GM23248 (cell line): ENCODE measurements around the gene C13orf42. TPM values are rescaled to one million over a fixed set of nuclear protein-coding genes. Genes with fewer than 3 reads are reported as not detected.

ENCODE experiments used
- DNase-seq: peaks from one replicate; pipeline ENCODE4 v3.0.0-alpha.2; 2015
- H2AFZ ChIP-seq: fragments of 200-600 bp; sonication (generic); 2 replicates; pipeline ENCODE4 v1.6.1; 2016; ENCODE audit warnings: antibody characterized with exemption
- H3F3A ChIP-seq: fragments of 200-600 bp; sonication (generic); 2 replicates; pipeline ENCODE4 v1.6.1; 2016; ENCODE audit warnings: mild to moderate bottlenecking, antibody characterized with exemption, mixed run types; ENCODE audit not compliant: insufficient read depth
- H3K27ac ChIP-seq: fragments of 200-600 bp; sonication (generic); 2 replicates; pipeline ENCODE4 v1.5.1; 2016; ENCODE audit warnings: mild to moderate bottlenecking
- H3K27me3 ChIP-seq: fragments of 200-600 bp; sonication (generic); replicated peaks from 2 replicates; pipeline ENCODE4 v1.6.1; 2016; ENCODE audit warnings: mild to moderate bottlenecking; ENCODE audit not compliant: insufficient read depth
- H3K36me3 ChIP-seq: fragments of 200-600 bp; sonication (generic); 2 replicates; pipeline ENCODE4 v1.6.1; 2016; ENCODE audit warnings: low read depth, mild to moderate bottlenecking
- H3K4me1 ChIP-seq: fragments of 200-600 bp; sonication (generic); 2 replicates; pipeline ENCODE4 v1.6.1; 2016; ENCODE audit warnings: mild to moderate bottlenecking; ENCODE audit not compliant: insufficient read depth
- H3K4me2 ChIP-seq: fragments of 200-600 bp; sonication (generic); one replicate; pipeline ENCODE4 v1.6.1; 2016; ENCODE audit warnings: mild to moderate bottlenecking; ENCODE audit not compliant: unreplicated experiment
- H3K4me3 ChIP-seq: fragments of 200-600 bp; sonication (generic); 2 replicates; pipeline ENCODE4 v1.5.1; 2016; ENCODE audit warnings: mild to moderate bottlenecking
- H3K79me2 ChIP-seq: fragments of 200-600 bp; sonication (generic); 2 replicates; pipeline ENCODE4 v1.6.1; 2016; ENCODE audit warnings: mild to moderate bottlenecking; ENCODE audit not compliant: insufficient read depth
- H3K9ac ChIP-seq: fragments of 200-600 bp; sonication (generic); 2 replicates; pipeline ENCODE4 v1.6.1; 2016; ENCODE audit warnings: mild to moderate bottlenecking
- H3K9me2 ChIP-seq: fragments of 200-600 bp; sonication (generic); 2 replicates; pipeline ENCODE4 v1.6.1; 2016; ENCODE audit warnings: mixed run types, mild to moderate bottlenecking, moderate library complexity; ENCODE audit not compliant: insufficient read depth
- H3K9me3 ChIP-seq: fragments of 200-600 bp; sonication (generic); one replicate; pipeline ENCODE4 v1.6.1; 2017; ENCODE audit warnings: low read depth
- H4K20me1 ChIP-seq: fragments of 200-600 bp; sonication (generic); 2 replicates; pipeline ENCODE4 v1.6.0; 2016; ENCODE audit not compliant: insufficient read depth
- EZH2 ChIP-seq: fragments of 200-600 bp; sonication (generic); IDR thresholded peaks from 2 replicates; pipeline ENCODE4 v1.6.1; 2018; ENCODE audit warnings: antibody characterized with exemption, mild to moderate bottlenecking; ENCODE audit not compliant: insufficient read depth, poor library complexity, severe bottlenecking
- EZH2phosphoT487 ChIP-seq: fragments of 200-600 bp; sonication (generic); IDR thresholded peaks from 2 replicates; pipeline ENCODE4 v1.6.1; 2018; ENCODE audit warnings: antibody characterized with exemption, moderate library complexity, mild to moderate bottlenecking, low read depth; ENCODE audit not compliant: insufficient read depth
- WGBS, 2 experiments: methylation state at CpG; one replicate each; pipeline ENCODE4 v1.1.6; 2015 to 2017; ENCODE audit warnings: low lambda C conversion rate in 2 of 2, low coverage in 1 of 2; ENCODE audit errors: missing lambda C conversion rate in 2 of 2; 5-methylcytosine and 5-hydroxymethylcytosine counted together
- in situ Hi-C: fragments of 300-500 bp; cut with MboI; formaldehyde crosslinking; loops from 2 replicates; pipeline ENCODE4 v1.15.0; 2020
- polyA plus RNA-seq: library from polyadenylated mRNA; unstranded; fragments of >200 nt; fragmentation: Nextera tagmentation; extraction: Ambion mirVana; gene quantifications from 2 replicates; pipeline ENCODE4 v1.2.1, GENCODE V29; 2016
- total RNA-seq: library from RNA; depleted of rRNA; stranded (reverse); fragments of >200 nt; shearing (Covaris generic); gene quantifications from 2 replicates; pipeline ENCODE4 v1.2.3, GENCODE V29; 2014

Gene C13orf42
- total and polyA plus RNA-seq, 2 experiments from 2014 or later = not detected

- no peaks in the 10 kb centered on the region for H4K20me1 ChIP-seq
- H3K4me3 ChIP-seq = no peak overlapping the region
- H2AFZ ChIP-seq = no peak overlapping the region
- no peaks in the 10 kb centered on the region for H3K4me1 ChIP-seq
- no peaks in the 10 kb centered on the region for H3K9me2 ChIP-seq
- H3K9me3 ChIP-seq = no peaks in the 10 kb centered on the region
- in situ Hi-C loops = no loop called here
- H3K36me3 ChIP-seq = no peaks in the 10 kb centered on the region
- TF ChIP-seq EZH2 = no peak
- TF ChIP-seq EZH2phosphoT487 = no peak
- WGBS, 2 experiments = 42% methylated on average over 4 of the region's 4 CpGs
- H3F3A ChIP-seq = no peaks in the 10 kb centered on the region
- no peak overlapping the region for H3K27ac ChIP-seq
- H3K27me3 ChIP-seq = peaks cover 54% of the 10 kb centered on the region
- H3K79me2 ChIP-seq = no peaks in the 10 kb centered on the region
- H3K4me2 ChIP-seq = no peak overlapping the region
- no peak overlapping the region for H3K9ac ChIP-seq
- no peak for DNase-seq
Measured at GRCh38 chr13:51118809-51119431, 7.8 kb upstream of the C13orf42 start.

DNA sequence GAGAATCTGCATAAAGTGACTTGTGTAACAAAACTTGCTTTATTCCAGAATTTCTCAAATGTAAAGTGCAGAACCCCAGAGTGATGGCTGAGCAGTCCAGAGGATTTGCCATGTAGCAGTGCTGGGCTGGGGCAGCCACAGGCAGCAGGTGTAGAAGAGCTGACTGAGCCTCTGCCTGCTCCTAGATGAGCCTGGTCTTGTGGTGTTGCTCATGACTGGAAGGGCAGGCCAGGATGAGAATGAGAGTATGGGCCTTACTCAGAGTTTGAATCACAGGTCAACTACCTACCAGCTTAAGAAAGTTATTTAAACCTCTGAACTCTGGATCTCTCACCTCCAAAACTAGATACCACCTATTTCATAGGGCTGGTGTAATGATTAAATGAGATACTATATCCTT is 2.9 kb upstream of the C13orf42 start:
- TF ChIP-seq EZH2 (no peak), EZH2phosphoT487 (no peak)
- in situ Hi-C loops = no loop called here

DNA sequence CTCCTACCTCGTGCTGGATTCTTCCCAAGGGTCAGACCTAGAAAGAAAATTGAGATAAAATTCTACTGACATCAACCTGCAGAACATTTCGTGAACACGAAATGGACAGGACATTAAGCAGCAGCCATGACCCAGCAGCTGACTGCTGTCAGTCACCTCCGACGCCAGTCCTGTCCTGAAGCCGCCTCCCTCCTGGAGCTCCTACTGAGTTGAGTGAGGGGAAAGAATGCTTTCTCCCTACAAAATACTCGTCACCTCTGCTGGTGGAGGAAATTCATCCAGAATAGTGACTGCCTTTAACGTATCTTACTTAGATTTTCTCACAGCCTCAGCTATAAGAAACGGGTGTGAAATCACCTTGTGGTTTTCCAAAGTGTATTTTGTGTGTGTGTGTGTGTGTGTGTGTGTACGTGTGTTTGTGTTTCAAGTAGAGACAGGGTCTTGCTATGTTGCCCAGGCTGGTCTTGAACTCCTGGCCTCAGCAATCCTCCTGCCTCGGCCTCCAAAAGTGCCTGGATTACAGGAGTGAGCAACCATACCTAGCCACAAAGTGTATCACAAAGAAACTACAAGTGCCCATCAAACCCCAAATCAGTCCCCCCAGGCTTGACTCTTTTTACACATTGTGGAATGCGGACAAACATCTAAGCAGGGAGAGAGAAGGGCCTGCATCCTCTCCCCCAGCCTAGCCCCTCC is 2.3 kb upstream of the C13orf42 start:
- no peak for TF ChIP-seq EZH2phosphoT487
- TF ChIP-seq EZH2 = no peak
- Histone ChIP-seq H3K27me3 (peaks cover 53% of the 10 kb centered on the region), H3K4me1 (no peaks in the 10 kb centered on the region), H3K4me2 (no peak overlapping the region), H3K9ac (no peak overlapping the region), H3K4me3 (no peak overlapping the region), H2AFZ (no peak overlapping the region), H3K36me3 (no peaks in the 10 kb centered on the region), H3K9me2 (no peaks in the 10 kb centered on the region), H3F3A (no peaks in the 10 kb centered on the region), H3K79me2 (no peaks in the 10 kb centered on the region), H3K9me3 (no peaks in the 10 kb centered on the region), H3K27ac (no peak overlapping the region), H4K20me1 (no peaks in the 10 kb centered on the region)
- WGBS, 2 experiments = 43 to 45% methylated on average over 12 of the region's 12 CpGs
- in situ Hi-C loops = no loop called here
- no peak for DNase-seq

More for the DNA sequence above, 2.9 kb upstream of the C13orf42 start:
- Histone ChIP-seq H3K9me2 (no peaks in the 10 kb centered on the region), H2AFZ (no peak overlapping the region), H3K9me3 (no peaks in the 10 kb centered on the region), H3K4me2 (no peak overlapping the region), H3K79me2 (no peaks in the 10 kb centered on the region), H3F3A (no peaks in the 10 kb centered on the region), H3K4me1 (no peaks in the 10 kb centered on the region), H3K27me3 (peaks cover 53% of the 10 kb centered on the region), H3K4me3 (no peak overlapping the region), H4K20me1 (no peaks in the 10 kb centered on the region), H3K9ac (no peak overlapping the region), H3K36me3 (no peaks in the 10 kb centered on the region), H3K27ac (no peak overlapping the region)
- no peak for DNase-seq

DNA sequence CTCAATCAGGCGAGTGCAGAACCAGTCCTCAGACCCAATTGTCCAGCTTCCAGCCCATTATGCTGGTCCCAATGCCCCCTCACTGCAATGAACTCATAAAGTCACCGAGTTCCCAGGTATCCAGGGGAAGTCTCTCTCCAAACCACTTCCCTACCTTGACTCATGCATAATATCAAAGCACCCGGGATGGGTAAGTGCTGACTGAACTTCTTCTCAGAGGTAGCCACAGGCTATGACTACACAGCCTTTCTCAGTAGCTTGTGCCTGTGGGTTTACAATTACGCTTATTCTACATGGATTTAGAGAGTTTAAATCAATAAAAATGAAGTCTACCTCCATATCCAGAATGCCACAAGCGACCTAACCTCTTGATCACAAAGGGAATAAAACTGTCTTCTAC is 1.7 kb upstream of the C13orf42 start:
- WGBS, 2 experiments = 58 to 64% methylated on average over 5 of the region's 5 CpGs
- H3F3A ChIP-seq = no peaks in the 10 kb centered on the region
- H2AFZ ChIP-seq = no peak overlapping the region

More for the DNA sequence above, 1.7 kb upstream of the C13orf42 start:
- no peaks in the 10 kb centered on the region for H4K20me1 ChIP-seq
- no peak overlapping the region for H3K9ac ChIP-seq
- no peak overlapping the region for H3K4me2 ChIP-seq
- TF ChIP-seq EZH2phosphoT487 (no peak), EZH2 (no peak)
- no peak overlapping the region for H3K4me3 ChIP-seq
- in situ Hi-C loops = no loop called here
- H3K27ac ChIP-seq = no peak overlapping the region
- peaks cover 51% of the 10 kb centered on the region for H3K27me3 ChIP-seq
- H3K4me1 ChIP-seq = no peaks in the 10 kb centered on the region
- no peaks in the 10 kb centered on the region for H3K9me2 ChIP-seq
- no peaks in the 10 kb centered on the region for H3K79me2 ChIP-seq
- DNase-seq = no peak
- H3K36me3 ChIP-seq = no peaks in the 10 kb centered on the region
- no peaks in the 10 kb centered on the region for H3K9me3 ChIP-seq
